GM10266 (cell line): Measurements from ENCODE around the gene MAB21L2.

Source experiments
- DNase-seq: peaks from one replicate; pipeline ENCODE4 v3.0.0; 2012; ENCODE audit errors: extremely low spot score
- TF ChIP-seq, protein P1 (sequence below): IDR thresholded peaks from 2 replicates; pipeline ENCODE4 v1.5.1; 2012; ENCODE audit warnings: mild to moderate bottlenecking, low read depth; ENCODE audit not compliant: control insufficient read depth, insufficient read depth; ENCODE audit errors: missing control alignments

The MAB21L2 gene

DNA sequence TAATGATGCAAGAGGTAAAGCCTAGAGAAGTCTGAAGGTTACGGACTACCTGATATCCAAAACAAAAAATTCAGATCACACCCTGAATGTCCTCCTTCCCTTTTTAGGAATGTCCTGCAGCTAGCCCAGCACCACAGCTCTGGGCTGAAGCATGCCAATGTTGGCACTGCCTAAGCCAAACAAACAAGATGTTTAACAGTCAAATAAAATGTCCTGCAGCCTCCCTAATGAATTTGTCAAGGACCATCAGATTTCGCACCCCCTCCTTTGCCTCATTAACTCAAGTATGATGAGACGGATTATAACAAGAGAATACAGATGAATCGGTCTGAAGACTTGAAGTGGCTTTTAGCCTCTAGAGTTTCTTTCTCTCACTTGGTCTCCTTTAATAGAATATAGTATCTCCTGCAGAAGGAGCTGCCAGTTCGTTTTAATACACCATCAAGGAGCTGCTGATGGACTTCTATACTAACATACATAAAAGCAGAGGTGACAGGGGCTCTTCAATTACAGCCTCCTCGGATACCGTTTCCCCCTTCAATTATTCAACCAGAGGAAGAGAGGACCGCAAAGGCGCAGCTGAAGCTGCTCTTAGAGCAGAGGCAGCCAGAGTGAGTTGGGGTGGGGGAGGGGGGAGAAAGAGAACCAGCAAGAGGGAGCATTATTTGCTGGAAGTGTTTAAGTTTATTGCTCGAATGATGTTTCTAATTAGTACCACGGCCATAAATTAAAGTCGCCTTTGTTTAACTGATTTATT is 3.0 kb upstream of the MAB21L2 start:
- DNase-seq, result no peak
- TF ChIP-seq, protein P1, sequence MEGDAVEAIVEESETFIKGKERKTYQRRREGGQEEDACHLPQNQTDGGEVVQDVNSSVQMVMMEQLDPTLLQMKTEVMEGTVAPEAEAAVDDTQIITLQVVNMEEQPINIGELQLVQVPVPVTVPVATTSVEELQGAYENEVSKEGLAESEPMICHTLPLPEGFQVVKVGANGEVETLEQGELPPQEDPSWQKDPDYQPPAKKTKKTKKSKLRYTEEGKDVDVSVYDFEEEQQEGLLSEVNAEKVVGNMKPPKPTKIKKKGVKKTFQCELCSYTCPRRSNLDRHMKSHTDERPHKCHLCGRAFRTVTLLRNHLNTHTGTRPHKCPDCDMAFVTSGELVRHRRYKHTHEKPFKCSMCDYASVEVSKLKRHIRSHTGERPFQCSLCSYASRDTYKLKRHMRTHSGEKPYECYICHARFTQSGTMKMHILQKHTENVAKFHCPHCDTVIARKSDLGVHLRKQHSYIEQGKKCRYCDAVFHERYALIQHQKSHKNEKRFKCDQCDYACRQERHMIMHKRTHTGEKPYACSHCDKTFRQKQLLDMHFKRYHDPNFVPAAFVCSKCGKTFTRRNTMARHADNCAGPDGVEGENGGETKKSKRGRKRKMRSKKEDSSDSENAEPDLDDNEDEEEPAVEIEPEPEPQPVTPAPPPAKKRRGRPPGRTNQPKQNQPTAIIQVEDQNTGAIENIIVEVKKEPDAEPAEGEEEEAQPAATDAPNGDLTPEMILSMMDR, result no peak

GRCh38 chr4:150579551-150580234 is 2.3 kb upstream of the MAB21L2 start:
- TF ChIP-seq, protein P1, result no peak
- no peak for DNase-seq

- TF ChIP-seq, protein P1, result no peak
Observed at GRCh38 chr4:150580306-150580705, 1.6 kb upstream of the MAB21L2 start.

GRCh38 chr4:150581056-150581605 is 820 bp upstream of the MAB21L2 start:
- no peak for DNase-seq
- TF ChIP-seq, protein P1, result no peak

More at GRCh38 chr4:150580306-150580705, 1.6 kb upstream of the MAB21L2 start:
- DNase-seq, result no peak

- TF ChIP-seq, protein P1, result no peak
- DNase-seq, result no peak
Observed at GRCh38 chr4:150581641-150582051, 305 bp upstream of the MAB21L2 start.

- no peak for DNase-seq
- TF ChIP-seq, protein P1, result no peak
Observed at GRCh38 chr4:150582873-150583286, 929 bp downstream of the MAB21L2 start.
